K562 (cell line): Measurements from ENCODE around the gene AFAP1.

Experiments used
- ARNT ChIP-seq, 2 experiments: fragments of 450-650 bp; IDR thresholded peaks; 2 replicates each; pipeline ENCODE4 v1.6.1; 2016; ENCODE audit warnings: mild to moderate bottlenecking in 1 of 2
- JUND ChIP-seq, 2 experiments: IDR thresholded peaks; 2 replicates in 1 of 2; 3 replicates in 1 of 2; pipeline ENCODE4 v1.6.1; 2011; ENCODE audit warnings: borderline replicate concordance in 2 of 2, low read depth in 2 of 2, low read length in 2 of 2, improper control_type of control experiment in 1 of 2, missing biosample characterization in 1 of 2, missing genetic modification characterization in 1 of 2, missing genetic modification reagents in 1 of 2
- SNIP1 ChIP-seq: fragments of 450-650 bp; IDR thresholded peaks from 2 replicates; pipeline ENCODE4 v1.7.1; 2017; ENCODE audit warnings: low read depth, mild to moderate bottlenecking
- TAF1 ChIP-seq: IDR thresholded peaks from 2 replicates; pipeline ENCODE4 v1.6.1; 2011; ENCODE audit warnings: mild to moderate bottlenecking, low read length, moderate library complexity; ENCODE audit not compliant: insufficient read depth, control insufficient read depth, severe bottlenecking; ENCODE audit errors: extremely low read depth
- TEAD1 ChIP-seq, 2 experiments: fragments of 450-650 bp in 1 of 2; sonication (generic) in 1 of 2; formaldehyde crosslinking; IDR thresholded peaks; 2 replicates each; pipeline versions ENCODE4 v1.4.0 to v1.8.0; 2020 to 2022; ENCODE audit warnings: mild to moderate bottlenecking in 2 of 2, missing genetic modification reagents in 1 of 2

GRCh38 chr4:7932287-7932686 lies 7.4 kb downstream of the AFAP1 start:
- no peak for TF ChIP-seq ARNT (IDR thresholded peaks at IDR 0.05)
- no peak for TF ChIP-seq SNIP1
- no peak for TF ChIP-seq TAF1
- no peak for TF ChIP-seq JUND (IDR thresholded peaks at IDR 0.05; ENCODE audit: borderline replicate concordance, low read depth, low read length)
- no peak for TF ChIP-seq JUND (tag; IDR thresholded peaks at IDR 0.05; ENCODE audit: borderline replicate concordance, low read depth, low read length)
- no peak for TF ChIP-seq TEAD1 (CRISPR knock-in tag; IDR thresholded peaks at IDR 0.05)
